ENCODE measurements around the gene CTSF.

DNA sequence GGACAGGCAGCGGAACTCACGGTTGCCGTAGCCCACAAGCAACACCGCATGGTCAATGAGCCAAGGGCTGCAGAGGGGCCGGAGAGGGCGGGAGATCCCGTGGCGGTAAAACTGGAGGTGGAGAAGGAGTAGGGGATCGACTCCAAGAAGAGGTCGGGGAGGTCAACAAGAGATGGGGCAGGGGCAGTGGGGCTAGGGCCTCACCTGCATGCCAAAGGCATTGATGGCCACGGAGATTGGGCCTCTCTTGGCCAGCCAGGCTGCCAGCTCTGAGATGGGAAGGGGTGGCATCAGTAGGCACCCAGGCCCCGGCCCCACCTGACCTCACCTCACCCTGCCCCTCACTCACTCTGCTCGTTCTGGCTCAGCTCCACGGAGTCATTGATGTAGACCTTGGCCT, 3.9 kb downstream of the CTSF start:
- TF ChIP-seq EZH2phosphoT487 (conservative IDR thresholded peaks at IDR 0.05; ENCODE audit: low read length): no peak
- TF ChIP-seq, protein P1, sequence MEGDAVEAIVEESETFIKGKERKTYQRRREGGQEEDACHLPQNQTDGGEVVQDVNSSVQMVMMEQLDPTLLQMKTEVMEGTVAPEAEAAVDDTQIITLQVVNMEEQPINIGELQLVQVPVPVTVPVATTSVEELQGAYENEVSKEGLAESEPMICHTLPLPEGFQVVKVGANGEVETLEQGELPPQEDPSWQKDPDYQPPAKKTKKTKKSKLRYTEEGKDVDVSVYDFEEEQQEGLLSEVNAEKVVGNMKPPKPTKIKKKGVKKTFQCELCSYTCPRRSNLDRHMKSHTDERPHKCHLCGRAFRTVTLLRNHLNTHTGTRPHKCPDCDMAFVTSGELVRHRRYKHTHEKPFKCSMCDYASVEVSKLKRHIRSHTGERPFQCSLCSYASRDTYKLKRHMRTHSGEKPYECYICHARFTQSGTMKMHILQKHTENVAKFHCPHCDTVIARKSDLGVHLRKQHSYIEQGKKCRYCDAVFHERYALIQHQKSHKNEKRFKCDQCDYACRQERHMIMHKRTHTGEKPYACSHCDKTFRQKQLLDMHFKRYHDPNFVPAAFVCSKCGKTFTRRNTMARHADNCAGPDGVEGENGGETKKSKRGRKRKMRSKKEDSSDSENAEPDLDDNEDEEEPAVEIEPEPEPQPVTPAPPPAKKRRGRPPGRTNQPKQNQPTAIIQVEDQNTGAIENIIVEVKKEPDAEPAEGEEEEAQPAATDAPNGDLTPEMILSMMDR (IDR thresholded peaks at IDR 0.05; ENCODE audit: insufficient read depth, low read length, poor library complexity, severe bottlenecking): no peak
